ENCODE measurements around the gene ZNF546.

ZNF546 gene

GRCh38 chr19:40056505-40056904 is 59.6 kb downstream of the ZNF546 start:
- DNase-seq = no peak

- no peak for DNase-seq
Observed at GRCh38 chr19:40057166-40057565, 60.3 kb downstream of the ZNF546 start.

GRCh38 chr19:40059624-40060023 is 62.8 kb downstream of the ZNF546 start:
- DNase-seq = no peak

DNA sequence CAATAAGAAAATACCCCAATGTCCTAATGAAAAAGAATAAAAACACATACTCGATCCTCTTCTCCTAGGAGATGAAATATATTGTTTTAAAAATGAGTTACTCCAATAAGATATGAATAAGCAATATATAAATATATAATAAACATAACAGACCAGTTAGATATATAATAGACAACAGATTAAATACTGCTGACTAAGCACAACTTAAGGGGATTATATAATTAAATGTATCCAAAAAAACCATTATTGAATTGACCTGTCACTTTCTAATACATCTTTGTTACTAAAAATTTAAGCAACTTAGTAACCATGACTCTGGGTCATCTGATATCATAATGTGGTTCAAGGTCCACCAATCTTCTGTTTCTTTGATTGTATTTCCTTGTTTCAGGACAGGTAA is 73.2 kb downstream of the ZNF546 start:
- no peak for DNase-seq
